SK-N-MC (cell line): ENCODE results near the gene IFI6.

Source experiments
- EZH2 ChIP-seq: fragments of 200-600 bp; sonication (generic); IDR thresholded peaks from one replicate; pipeline ENCODE4 v1.6.1; 2017; ENCODE audit warnings: antibody characterized with exemption
- FOXP2 ChIP-seq: optimal IDR thresholded peaks from 2 replicates; pipeline ENCODE3; 2011; ENCODE audit warnings: mild to moderate bottlenecking, moderate library complexity; ENCODE audit not compliant: insufficient read depth; ENCODE audit errors: extremely low read length, control extremely low read depth
- POLR2AphosphoS5 ChIP-seq: IDR thresholded peaks from 2 replicates; pipeline ENCODE4 v1.6.1; 2012; ENCODE audit warnings: mild to moderate bottlenecking, low read depth, low read length, borderline replicate concordance

- TF ChIP-seq EZH2 (no peak), POLR2AphosphoS5 (no peak), FOXP2 (no peak)
Measured at GRCh38 chr1:27633298-27633610, 38.7 kb downstream of the IFI6 start.
